ENCODE measurements around the gene FAM83D.
"Not testable (repeated sequence)": the region's sequence is repeated elsewhere in the genome, so short reads cannot be mapped to it uniquely, and the experiment has no call there.

Gene FAM83D

GRCh38 chr20:38934530-38934929 is 8.3 kb downstream of the FAM83D start:
- DNase-seq (ENCODE audit: low read depth): no peak

GRCh38 chr20:38935285-38935684 is 9.1 kb downstream of the FAM83D start:
- no peak for DNase-seq (ENCODE audit: low read depth)

GRCh38 chr20:38935967-38936407 is 9.8 kb downstream of the FAM83D start:
- DNase-seq (ENCODE audit: low read depth): no peak

- DNase-seq (ENCODE audit: low read depth): no peak
Observed at GRCh38 chr20:38937000-38937399, 10.8 kb downstream of the FAM83D start.

- DNase-seq (ENCODE audit: low read depth): no peak
Observed at GRCh38 chr20:38937978-38938473, 11.8 kb downstream of the FAM83D start.

- DNase-seq (ENCODE audit: low read depth): no peak
Observed at GRCh38 chr20:38939686-38940085, 13.5 kb downstream of the FAM83D start.

GRCh38 chr20:38940644-38941043 is 14.4 kb downstream of the FAM83D start:
- DNase-seq (ENCODE audit: low read depth): no peak

- DNase-seq (ENCODE audit: low read depth): no peak
Observed at GRCh38 chr20:38941726-38942389, 15.6 kb downstream of the FAM83D start.

- DNase-seq (ENCODE audit: low read depth): no peak
Observed at GRCh38 chr20:38945012-38945411, 18.8 kb downstream of the FAM83D start.

- no peak for DNase-seq (ENCODE audit: low read depth)
Observed at GRCh38 chr20:38946836-38947235, 20.6 kb downstream of the FAM83D start.

- DNase-seq (ENCODE audit: low read depth): no peak
Observed at GRCh38 chr20:38947931-38948362, 21.7 kb downstream of the FAM83D start.

GRCh38 chr20:38950254-38950653 is 24.0 kb downstream of the FAM83D start:
- no peak for DNase-seq (ENCODE audit: low read depth)

GRCh38 chr20:38951611-38952010 is 25.4 kb downstream of the FAM83D start:
- DNase-seq (ENCODE audit: low read depth): no peak

GRCh38 chr20:38952153-38952552 is 25.9 kb downstream of the FAM83D start:
- no peak for DNase-seq (ENCODE audit: low read depth)

- DNase-seq (ENCODE audit: low read depth): no peak
Observed at GRCh38 chr20:38953630-38954340, 27.6 kb downstream of the FAM83D start.

- DNase-seq (ENCODE audit: low read depth): no peak
Observed at GRCh38 chr20:38957235-38957876, 31.1 kb downstream of the FAM83D start.

GRCh38 chr20:38957915-38958485 is 31.8 kb downstream of the FAM83D start:
- DNase-seq (ENCODE audit: low read depth): no peak

GRCh38 chr20:38960187-38960687 is 34.0 kb downstream of the FAM83D start:
- DNase-seq (ENCODE audit: low read depth): not testable (repeated sequence)

GRCh38 chr20:38961530-38962043 is 35.4 kb downstream of the FAM83D start:
- DNase-seq (ENCODE audit: low read depth): peak; percentile 27

- peak; percentile 98 for DNase-seq (ENCODE audit: low read depth)
Observed at GRCh38 chr20:38962044-38962927, 36.1 kb downstream of the FAM83D start, which contains the start of gene DHX35. Gene DHX35 (plus strand): TSS chr20:38962344. CDS start chr20:38962368, 24 bp downstream.

GRCh38 chr20:38962928-38963401 is 36.7 kb downstream of the FAM83D start:
- no peak for DNase-seq (ENCODE audit: low read depth)
